OCI-M2 (cell line): ENCODE results near the gene RAB3D.
"Not testable (repeated sequence)": the region's sequence is repeated elsewhere in the genome, so short reads cannot be mapped to it uniquely, and the experiment has no call there.

ENCODE experiments used
- DNase-seq: peaks from one replicate; lab custom pipeline; 2025; ENCODE audit not compliant: unreplicated experiment; lab: John Stamatoyannopoulos, UW

The RAB3D gene

GRCh38 chr19:11339254-11340098, at the start of gene RAB3D:
Gene RAB3D, minus strand, starts transcription at chr19:11339657. Its CDS starts 2,258 bp downstream, at chr19:11337399.
- DNase-seq, result peak; percentile 99

- no peak for DNase-seq
Observed at GRCh38 chr19:11387162-11388034, 47.9 kb upstream of the RAB3D start.

GRCh38 chr19:11384778-11385129, 45.3 kb upstream of the RAB3D start:
- no peak for DNase-seq

- DNase-seq, result no peak
Observed at GRCh38 chr19:11383706-11384048, 44.2 kb upstream of the RAB3D start.

- DNase-seq, result peak; percentile 100
Observed at GRCh38 chr19:11382898-11383705, 43.6 kb upstream of the RAB3D start.

- DNase-seq, result no peak
Observed at GRCh38 chr19:11380653-11381537, 41.4 kb upstream of the RAB3D start.

- DNase-seq, result no peak
Observed at GRCh38 chr19:11379857-11380350, 40.4 kb upstream of the RAB3D start.

- not testable (repeated sequence) for DNase-seq
Observed at GRCh38 chr19:11379269-11379845, 39.9 kb upstream of the RAB3D start.

- peak; percentile 93 for DNase-seq
Observed at GRCh38 chr19:11378319-11379189, 39.1 kb upstream of the RAB3D start.

- no peak for DNase-seq
Observed at GRCh38 chr19:11377756-11378155, 38.3 kb upstream of the RAB3D start.

- DNase-seq, result peak; percentile 87
Observed at GRCh38 chr19:11377237-11377636, 37.8 kb upstream of the RAB3D start.

- peak; percentile 99 for DNase-seq
Observed at GRCh38 chr19:11375143-11375948, 35.9 kb upstream of the RAB3D start.

GRCh38 chr19:11374433-11375142, 35.1 kb upstream of the RAB3D start, which contains the start of gene SWSAP1:
Gene SWSAP1, plus strand, starts transcription at chr19:11374666. Its CDS starts 15 bp downstream, at chr19:11374681.
- peak; percentile 100 for DNase-seq

GRCh38 chr19:11373885-11374432, 34.5 kb upstream of the RAB3D start:
- DNase-seq, result peak; percentile 99

- DNase-seq, result no peak
Observed at GRCh38 chr19:11373166-11373884, 33.9 kb upstream of the RAB3D start.

- DNase-seq, result no peak
Observed at GRCh38 chr19:11370744-11371143, 31.3 kb upstream of the RAB3D start.
